ENCODE measurements around the gene CGA.

GRCh38 chr6:87126501-87126900 lies 31.6 kb upstream of the CGA start:
- TF ChIP-seq CTCF (IDR thresholded peaks at IDR 0.05; ENCODE audit: poor library complexity, severe bottlenecking) (no peak), POLR2AphosphoS5 (IDR thresholded peaks at IDR 0.05) (no peak)
